ENCODE measurements around the gene DNAH14. TPM values are rescaled to one million over a fixed set of nuclear protein-coding genes. Genes with fewer than 3 reads are reported as not detected.
A peak's percentile ranks its signal among the peaks of the same experiment; 100 is the strongest.

The DNAH14 gene
- total RNA-seq, 1 experiment from 2014 or later = 30.9 TPM

- in situ Hi-C loops (cut with HindIII; ENCODE audit: low pct_unique_long_range_greater_than_20kb, low sequenced_read_pairs) = no loop called here
- no peak for DNase-seq (ENCODE audit: low read depth)
Measured at GRCh38 chr1:225425201-225425786, 495.8 kb downstream of the DNAH14 start.

- in situ Hi-C loops (cut with HindIII; ENCODE audit: low pct_unique_long_range_greater_than_20kb, low sequenced_read_pairs) = no loop called here
- DNase-seq (ENCODE audit: low read depth) = no peak
Measured at GRCh38 chr1:225426395-225427234, 497.1 kb downstream of the DNAH14 start.

GRCh38 chr1:225427235-225428067 lies 498.0 kb downstream of the DNAH14 start, which contains the start of gene LBR:
TSS of gene LBR (minus strand) at chr1:225428038. CDS start at chr1:225424075, 3,963 bp downstream.
- in situ Hi-C loops (cut with HindIII; ENCODE audit: low pct_unique_long_range_greater_than_20kb, low sequenced_read_pairs) = no loop called here
- no peak for DNase-seq (ENCODE audit: low read depth)

- DNase-seq (ENCODE audit: low read depth) = peak; percentile 92
- in situ Hi-C loops (cut with HindIII; ENCODE audit: low pct_unique_long_range_greater_than_20kb, low sequenced_read_pairs) = no loop called here
Measured at GRCh38 chr1:225428068-225428880, 498.8 kb downstream of the DNAH14 start.

GRCh38 chr1:225428881-225429455 lies 499.5 kb downstream of the DNAH14 start:
- no peak for DNase-seq (ENCODE audit: low read depth)
- in situ Hi-C loops (cut with HindIII; ENCODE audit: low pct_unique_long_range_greater_than_20kb, low sequenced_read_pairs) = no loop called here

GRCh38 chr1:225430301-225430700 lies 500.8 kb downstream of the DNAH14 start:
- no peak for DNase-seq (ENCODE audit: low read depth)

GRCh38 chr1:225431081-225431863 lies 501.8 kb downstream of the DNAH14 start:
- in situ Hi-C loops (cut with HindIII; ENCODE audit: low pct_unique_long_range_greater_than_20kb, low sequenced_read_pairs) = no loop called here
- no peak for DNase-seq (ENCODE audit: low read depth)

More at GRCh38 chr1:225430301-225430700, 500.8 kb downstream of the DNAH14 start:
- in situ Hi-C loops (cut with HindIII; ENCODE audit: low pct_unique_long_range_greater_than_20kb, low sequenced_read_pairs) = no loop called here

- no peak for DNase-seq (ENCODE audit: low read depth)
- in situ Hi-C loops (cut with HindIII; ENCODE audit: low pct_unique_long_range_greater_than_20kb, low sequenced_read_pairs) = no loop called here
Measured at GRCh38 chr1:225434046-225434445, 504.6 kb downstream of the DNAH14 start.

GRCh38 chr1:225435076-225435475 lies 505.6 kb downstream of the DNAH14 start:
- no peak for DNase-seq (ENCODE audit: low read depth)
- in situ Hi-C loops (cut with HindIII; ENCODE audit: low pct_unique_long_range_greater_than_20kb, low sequenced_read_pairs) = no loop called here

GRCh38 chr1:225435487-225435886 lies 506.0 kb downstream of the DNAH14 start:
- in situ Hi-C loops (cut with HindIII; ENCODE audit: low pct_unique_long_range_greater_than_20kb, low sequenced_read_pairs) = no loop called here
- no peak for DNase-seq (ENCODE audit: low read depth)

GRCh38 chr1:225435957-225436392 lies 506.5 kb downstream of the DNAH14 start:
- in situ Hi-C loops (cut with HindIII; ENCODE audit: low pct_unique_long_range_greater_than_20kb, low sequenced_read_pairs) = no loop called here
- no peak for DNase-seq (ENCODE audit: low read depth)

- in situ Hi-C loops (cut with HindIII; ENCODE audit: low pct_unique_long_range_greater_than_20kb, low sequenced_read_pairs) = no loop called here
- no peak for DNase-seq (ENCODE audit: low read depth)
Measured at GRCh38 chr1:225437710-225438437, 508.4 kb downstream of the DNAH14 start.

- in situ Hi-C loops (cut with HindIII; ENCODE audit: low pct_unique_long_range_greater_than_20kb, low sequenced_read_pairs) = no loop called here
- DNase-seq (ENCODE audit: low read depth) = no peak
Measured at GRCh38 chr1:225440380-225441221, 511.1 kb downstream of the DNAH14 start.

GRCh38 chr1:225441314-225442122 lies 512.0 kb downstream of the DNAH14 start:
- in situ Hi-C loops (cut with HindIII; ENCODE audit: low pct_unique_long_range_greater_than_20kb, low sequenced_read_pairs) = no loop called here
- DNase-seq (ENCODE audit: low read depth) = peak; percentile 88

GRCh38 chr1:225442123-225442505 lies 512.6 kb downstream of the DNAH14 start:
- in situ Hi-C loops (cut with HindIII; ENCODE audit: low pct_unique_long_range_greater_than_20kb, low sequenced_read_pairs) = no loop called here
- DNase-seq (ENCODE audit: low read depth) = no peak

Measured in Caki2 (cell line).